ENCODE measurements around the gene ZCCHC14. TPM values are rescaled to one million over a fixed set of nuclear protein-coding genes. Genes with fewer than 3 reads are reported as not detected.

The ZCCHC14 gene
- polyA plus RNA-seq, 2 of the 4 experiments (the other 2 are of a cell fraction) = 3.8 to 7.3 TPM

DNA sequence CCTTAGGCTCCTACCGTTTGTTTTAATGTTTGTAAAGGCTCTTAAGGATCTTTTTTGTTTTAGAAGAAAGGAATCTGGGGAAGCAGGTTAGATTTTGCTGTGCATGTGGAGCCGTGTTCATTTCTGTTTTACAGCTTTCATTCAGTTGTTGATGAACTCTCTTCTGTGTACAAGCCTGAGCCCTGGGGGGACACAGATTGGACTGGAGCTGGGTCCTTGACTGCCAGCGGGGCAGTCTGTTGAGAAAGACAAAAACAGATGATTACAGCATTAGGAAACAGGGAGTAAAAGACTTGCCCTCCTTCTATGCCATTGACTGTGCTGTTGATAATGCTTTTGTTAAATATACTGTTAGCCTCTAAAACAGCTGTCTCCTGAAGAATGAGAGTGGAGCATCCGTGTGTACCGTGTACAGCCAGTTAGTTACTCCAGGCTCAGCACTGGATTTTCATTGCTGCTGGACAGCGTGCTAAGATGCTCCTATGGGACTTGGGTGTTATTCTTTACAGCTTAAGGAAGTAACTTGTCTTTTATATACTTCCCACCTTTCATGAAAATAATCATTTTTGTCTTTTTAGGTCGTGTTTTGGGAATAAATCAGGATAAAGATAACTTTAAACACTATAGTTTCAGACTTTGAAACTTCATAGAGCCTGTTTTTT is 97.5 kb downstream of the ZCCHC14 start:
- Histone ChIP-seq H3K4me2 (no peak overlapping the region), H3K27ac (no peak overlapping the region), H3K9me3 (no peaks in the 10 kb centered on the region), H3K4me1 (peaks cover 25% of the 10 kb centered on the region), H3K4me3 (no peak overlapping the region)
- ChIA-PET POLR2A (no interaction called here), CTCF (interaction anchor here (1.1 to 4.7 kb wide), 8 partner anchors 10 to 831 kb away, joined by 4 to 33 read pairs (median 7); partner anchors contain the start of gene FBXO31)
- no peak for FAIRE-seq
- ATAC-seq = no peak
- DNase-seq (ENCODE audit: low read depth in 1 of 2, low spot score in 1 of 2) = no peak
- TF ChIP-seq EHF (CRISPR knock-in tag; IDR thresholded peaks at IDR 0.05) = no peak
- TF ChIP-seq FOSL2 (IDR thresholded peaks at IDR 0.05) = no peak
- no peak for TF ChIP-seq FOSL2 (CRISPR knock-in tag; IDR thresholded peaks at IDR 0.05)
- no peak for TF ChIP-seq JUNB (IDR thresholded peaks at IDR 0.05)
- TF ChIP-seq POLR2A (IDR thresholded peaks at IDR 0.05; ENCODE audit: low read length) = no peak
- no peak for TF ChIP-seq HES2 (IDR thresholded peaks at IDR 0.05)
- no peak for TF ChIP-seq JUN (IDR thresholded peaks at IDR 0.05)
- TF ChIP-seq FOSB (CRISPR knock-in tag; IDR thresholded peaks at IDR 0.05) = no peak
- TF ChIP-seq TFCP2L1 (CRISPR knock-in tag; IDR thresholded peaks at IDR 0.05) = no peak
- TF ChIP-seq E2F6 (IDR thresholded peaks at IDR 0.05; ENCODE audit: borderline replicate concordance, low read depth) = no peak
- TF ChIP-seq, protein P1, sequence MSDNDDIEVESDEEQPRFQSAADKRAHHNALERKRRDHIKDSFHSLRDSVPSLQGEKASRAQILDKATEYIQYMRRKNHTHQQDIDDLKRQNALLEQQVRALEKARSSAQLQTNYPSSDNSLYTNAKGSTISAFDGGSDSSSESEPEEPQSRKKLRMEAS (IDR thresholded peaks at IDR 0.05) = no peak
- TF ChIP-seq, protein P2, sequence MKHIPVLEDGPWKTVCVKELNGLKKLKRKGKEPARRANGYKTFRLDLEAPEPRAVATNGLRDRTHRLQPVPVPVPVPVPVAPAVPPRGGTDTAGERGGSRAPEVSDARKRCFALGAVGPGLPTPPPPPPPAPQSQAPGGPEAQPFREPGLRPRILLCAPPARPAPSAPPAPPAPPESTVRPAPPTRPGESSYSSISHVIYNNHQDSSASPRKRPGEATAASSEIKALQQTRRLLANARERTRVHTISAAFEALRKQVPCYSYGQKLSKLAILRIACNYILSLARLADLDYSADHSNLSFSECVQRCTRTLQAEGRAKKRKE (CRISPR knock-in tag; IDR thresholded peaks at IDR 0.05; ENCODE audit: low read depth) = no peak
- TF ChIP-seq FOXS1 (CRISPR knock-in tag; IDR thresholded peaks at IDR 0.05) = no peak
- TF ChIP-seq CHD2 (IDR thresholded peaks at IDR 0.05; ENCODE audit: low read length, partially characterized antibody) = no peak
- WGBS (ENCODE audit: missing lambda C conversion rate) = 78% methylated on average over 7 of the region's 7 CpGs

GRCh38 chr16:87393680-87394055 is 99.2 kb downstream of the ZCCHC14 start:
- no peak for FAIRE-seq
- Histone ChIP-seq H3K27ac (peak overlapping the region in 1 of 2 experiments; percentile 86; a peak in 2 of 6 replicates), H3K4me1 (peaks cover 40% of the 10 kb centered on the region), H3K4me3 (peak overlapping the region; percentile 88), H3K4me2 (peak overlapping the region; percentile 94), H3K9me3 (no peaks in the 10 kb centered on the region)
- ChIA-PET POLR2A (interaction anchor here (2.7 kb wide), 1 partner anchor 10 kb away, joined by 20 read pairs; the partner anchor contains the start of gene FBXO31), CTCF (interaction anchor here (0.6 to 4.7 kb wide), 10 partner anchors 10 to 243 kb away, joined by 3 to 33 read pairs (median 6); partner anchors contain the start of gene FBXO31)
- no peak for ATAC-seq
- DNase-seq (ENCODE audit: low read depth in 1 of 2, low spot score in 1 of 2) = no peak
- WGBS (ENCODE audit: missing lambda C conversion rate) = 89% methylated on average over 6 of the region's 6 CpGs
- TF ChIP-seq HDAC2 (IDR thresholded peaks at IDR 0.05) = no peak
- TF ChIP-seq E2F6 (IDR thresholded peaks at IDR 0.05; ENCODE audit: borderline replicate concordance, low read depth) = no peak
- no peak for TF ChIP-seq PBX3 (IDR thresholded peaks at IDR 0.05)
- no peak for TF ChIP-seq KDM1A (IDR thresholded peaks at IDR 0.05; ENCODE audit: low read depth)
- no peak for TF ChIP-seq ZNF302 (CRISPR knock-in tag; IDR thresholded peaks at IDR 0.05)
- no peak for TF ChIP-seq NR3C1 (IDR thresholded peaks at IDR 0.05)
- TF ChIP-seq MAZ (IDR thresholded peaks at IDR 0.05; ENCODE audit: borderline replicate concordance, low read depth, low read length) = no peak
- no peak for TF ChIP-seq RNF2 (IDR thresholded peaks at IDR 0.05; ENCODE audit: borderline replicate concordance, low read depth)
- TF ChIP-seq CBX8 (IDR thresholded peaks at IDR 0.05) = no peak
- no peak for TF ChIP-seq BHLHE40 (IDR thresholded peaks at IDR 0.05; ENCODE audit: low read depth, low read length)
- TF ChIP-seq CHD2 (IDR thresholded peaks at IDR 0.05; ENCODE audit: low read length, partially characterized antibody) = no peak
- TF ChIP-seq, protein P2 (CRISPR knock-in tag; IDR thresholded peaks at IDR 0.05; ENCODE audit: low read depth) = no peak
- TF ChIP-seq, protein P3, sequence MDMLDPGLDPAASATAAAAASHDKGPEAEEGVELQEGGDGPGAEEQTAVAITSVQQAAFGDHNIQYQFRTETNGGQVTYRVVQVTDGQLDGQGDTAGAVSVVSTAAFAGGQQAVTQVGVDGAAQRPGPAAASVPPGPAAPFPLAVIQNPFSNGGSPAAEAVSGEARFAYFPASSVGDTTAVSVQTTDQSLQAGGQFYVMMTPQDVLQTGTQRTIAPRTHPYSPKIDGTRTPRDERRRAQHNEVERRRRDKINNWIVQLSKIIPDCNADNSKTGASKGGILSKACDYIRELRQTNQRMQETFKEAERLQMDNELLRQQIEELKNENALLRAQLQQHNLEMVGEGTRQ (IDR thresholded peaks at IDR 0.05) = no peak
- no peak for TF ChIP-seq RCOR1 (IDR thresholded peaks at IDR 0.05; ENCODE audit: low read depth, low read length)
- TF ChIP-seq MAFK (IDR thresholded peaks at IDR 0.05; ENCODE audit: partially characterized antibody) = no peak
- no peak for TF ChIP-seq REST (IDR thresholded peaks at IDR 0.05)
- TF ChIP-seq HOXB5 (CRISPR knock-in tag; IDR thresholded peaks at IDR 0.05) = no peak
- TF ChIP-seq JUN (IDR thresholded peaks at IDR 0.05) = no peak

Data from A549 (cell line).